Suprapubic skin (tissue), 4 donors: Measurements from ENCODE around the gene PHACTR1.

ENCODE experiments used
- EP300 ChIP-seq: sonication (generic); formaldehyde crosslinking; IDR thresholded peaks from one replicate; pipeline ENCODE4 v1.6.1; 2017; ENCODE audit warnings: antibody characterized with exemption
- POLR2A ChIP-seq, 2 donors: fragments of 450-650 bp; IDR thresholded peaks; one replicate each; pipeline ENCODE4 v1.6.1; 2017; ENCODE audit warnings: antibody characterized with exemption in 2 of 2, mild to moderate bottlenecking in 2 of 2, moderate library complexity in 2 of 2
- POLR2AphosphoS5 ChIP-seq, 3 donors: sonication (generic); formaldehyde crosslinking; IDR thresholded peaks; one replicate each; pipeline ENCODE4 v1.6.1; 2017; ENCODE audit warnings: antibody characterized with exemption in 3 of 3
- TF ChIP-seq, protein P1 (sequence below), 2 donors: fragments of 200-600 bp in 1 of 2; fragments of 450-650 bp in 1 of 2; sonication (generic) in 1 of 2; IDR thresholded peaks; one replicate each; pipeline ENCODE4 v1.5.1; 2016 to 2019; ENCODE audit warnings: antibody characterized with exemption in 2 of 2, mild to moderate bottlenecking in 1 of 2, moderate library complexity in 1 of 2

DNA sequence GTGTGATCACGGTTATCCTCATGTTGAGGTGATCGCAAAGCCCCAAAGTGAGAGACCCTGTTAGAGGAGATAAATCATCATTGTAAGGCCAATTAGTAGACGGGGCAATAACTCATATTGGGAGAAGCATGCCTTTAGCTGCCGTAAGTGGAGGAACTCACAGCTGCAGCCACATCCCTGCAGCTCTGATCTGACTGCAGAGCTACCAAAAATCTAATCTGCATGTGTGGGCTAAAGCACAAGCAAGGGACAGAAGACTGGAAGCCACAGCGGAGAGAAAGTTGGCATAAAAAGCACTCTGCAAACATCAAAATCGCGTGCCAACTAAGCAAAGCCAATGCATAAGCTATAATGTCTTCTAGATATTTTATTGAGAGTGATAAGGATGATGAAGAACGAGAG is 532.0 kb downstream of the PHACTR1 start:
- TF ChIP-seq, protein P1, sequence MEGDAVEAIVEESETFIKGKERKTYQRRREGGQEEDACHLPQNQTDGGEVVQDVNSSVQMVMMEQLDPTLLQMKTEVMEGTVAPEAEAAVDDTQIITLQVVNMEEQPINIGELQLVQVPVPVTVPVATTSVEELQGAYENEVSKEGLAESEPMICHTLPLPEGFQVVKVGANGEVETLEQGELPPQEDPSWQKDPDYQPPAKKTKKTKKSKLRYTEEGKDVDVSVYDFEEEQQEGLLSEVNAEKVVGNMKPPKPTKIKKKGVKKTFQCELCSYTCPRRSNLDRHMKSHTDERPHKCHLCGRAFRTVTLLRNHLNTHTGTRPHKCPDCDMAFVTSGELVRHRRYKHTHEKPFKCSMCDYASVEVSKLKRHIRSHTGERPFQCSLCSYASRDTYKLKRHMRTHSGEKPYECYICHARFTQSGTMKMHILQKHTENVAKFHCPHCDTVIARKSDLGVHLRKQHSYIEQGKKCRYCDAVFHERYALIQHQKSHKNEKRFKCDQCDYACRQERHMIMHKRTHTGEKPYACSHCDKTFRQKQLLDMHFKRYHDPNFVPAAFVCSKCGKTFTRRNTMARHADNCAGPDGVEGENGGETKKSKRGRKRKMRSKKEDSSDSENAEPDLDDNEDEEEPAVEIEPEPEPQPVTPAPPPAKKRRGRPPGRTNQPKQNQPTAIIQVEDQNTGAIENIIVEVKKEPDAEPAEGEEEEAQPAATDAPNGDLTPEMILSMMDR (IDR thresholded peaks at IDR 0.05), result no peak
- TF ChIP-seq POLR2A (IDR thresholded peaks at IDR 0.05) (no peak), POLR2AphosphoS5 (IDR thresholded peaks at IDR 0.05) (no peak), EP300 (no peak)
